Rectal smooth muscle tissue (tissue), 1 donor: ENCODE measurements around the gene MAP6.

Experiments used
- H3K27ac ChIP-seq: one replicate; pipeline ENCODE4 v1.7.0; 2013; ENCODE audit warnings: low read depth, low read length, inconsistent platforms
- H3K27me3 ChIP-seq: one replicate; pipeline ENCODE4 v1.7.0; 2013; ENCODE audit warnings: low read length; ENCODE audit not compliant: control insufficient read depth, insufficient read depth
- H3K36me3 ChIP-seq: one replicate; pipeline ENCODE4 v1.7.0; 2013; ENCODE audit warnings: low read length; ENCODE audit not compliant: control insufficient read depth, insufficient read depth
- H3K4me1 ChIP-seq: one replicate; pipeline ENCODE4 v1.7.0; 2013; ENCODE audit warnings: low read length; ENCODE audit not compliant: control insufficient read depth, insufficient read depth
- H3K4me3 ChIP-seq: one replicate; pipeline ENCODE4 v1.7.0; 2013; ENCODE audit warnings: low read length
- H3K9ac ChIP-seq: one replicate; pipeline ENCODE4 v1.7.0; 2013; ENCODE audit warnings: low read length

The MAP6 gene

GRCh38 chr11:75637998-75638397, 30.8 kb downstream of the MAP6 start:
- H3K36me3 ChIP-seq = no peaks in the 10 kb centered on the region
- H3K27me3 ChIP-seq = no peaks in the 10 kb centered on the region
- no peak overlapping the region for H3K4me3 ChIP-seq
- peaks cover 15% of the 10 kb centered on the region for H3K4me1 ChIP-seq
- no peak overlapping the region for H3K27ac ChIP-seq
- H3K9ac ChIP-seq = no peak overlapping the region

DNA sequence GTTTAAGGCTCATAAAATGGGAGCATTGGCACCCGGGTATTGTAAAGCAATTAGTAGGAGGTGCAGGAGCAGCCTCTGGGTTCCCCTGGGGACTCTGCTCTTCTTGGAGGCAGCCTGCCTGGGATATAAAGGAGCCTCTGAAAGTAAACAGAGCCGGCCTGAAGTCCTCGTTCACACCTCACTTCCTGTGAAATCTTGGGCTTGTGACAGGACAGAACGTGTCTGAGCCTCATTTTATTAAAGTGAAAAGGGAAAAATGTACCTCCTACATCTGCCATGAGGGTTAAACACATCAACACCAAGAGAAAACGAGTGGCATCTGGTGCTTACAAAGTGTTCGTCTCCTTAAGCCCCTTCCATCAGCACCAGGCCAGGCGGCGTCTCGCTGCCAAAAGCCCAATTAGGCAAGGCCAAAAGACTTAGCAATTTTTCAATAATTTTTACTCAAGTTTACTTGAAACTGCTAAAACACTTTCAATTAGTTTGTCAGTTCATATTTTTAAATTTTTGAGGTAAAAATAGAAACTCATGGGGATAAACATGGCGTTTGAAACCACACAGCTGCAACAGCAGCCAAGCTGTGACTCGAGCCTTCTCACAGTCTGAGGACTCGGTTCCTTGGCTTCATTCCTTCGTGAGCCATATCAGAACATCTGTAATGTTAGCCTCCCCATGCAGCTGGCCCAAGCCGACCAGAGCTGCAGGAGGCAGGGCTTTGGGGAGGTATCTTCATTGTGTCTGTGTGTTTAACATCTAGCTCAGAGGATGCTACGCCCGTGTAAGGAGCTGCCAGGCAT, 33.6 kb downstream of the MAP6 start:
- Histone ChIP-seq H3K4me3 (no peak overlapping the region), H3K36me3 (no peaks in the 10 kb centered on the region), H3K4me1 (peaks cover 15% of the 10 kb centered on the region), H3K27ac (peak overlapping the region; percentile 55), H3K27me3 (no peaks in the 10 kb centered on the region), H3K9ac (no peak overlapping the region)

- no peak overlapping the region for H3K4me3 ChIP-seq
- H3K27me3 ChIP-seq = no peaks in the 10 kb centered on the region
- H3K9ac ChIP-seq = no peak overlapping the region
- H3K36me3 ChIP-seq = no peaks in the 10 kb centered on the region
- peaks cover 9% of the 10 kb centered on the region for H3K4me1 ChIP-seq
- H3K27ac ChIP-seq = no peak overlapping the region
Observed at GRCh38 chr11:75633409-75634066, 35.3 kb downstream of the MAP6 start.

- no peaks in the 10 kb centered on the region for H3K36me3 ChIP-seq
- H3K27me3 ChIP-seq = no peaks in the 10 kb centered on the region
- no peak overlapping the region for H3K9ac ChIP-seq
- H3K27ac ChIP-seq = no peak overlapping the region
- peaks cover 9% of the 10 kb centered on the region for H3K4me1 ChIP-seq
- no peak overlapping the region for H3K4me3 ChIP-seq
Observed at GRCh38 chr11:75632962-75633361, 35.9 kb downstream of the MAP6 start.

GRCh38 chr11:75632450-75632849, 36.4 kb downstream of the MAP6 start:
- H3K27ac ChIP-seq = no peak overlapping the region
- no peaks in the 10 kb centered on the region for H3K36me3 ChIP-seq
- H3K4me1 ChIP-seq = peaks cover 9% of the 10 kb centered on the region

GRCh38 chr11:75631086-75631730, 37.6 kb downstream of the MAP6 start:
- H3K9ac ChIP-seq = no peak overlapping the region
- H3K27me3 ChIP-seq = no peaks in the 10 kb centered on the region
- H3K4me3 ChIP-seq = no peak overlapping the region
- peaks cover 9% of the 10 kb centered on the region for H3K4me1 ChIP-seq
- no peak overlapping the region for H3K27ac ChIP-seq
- no peaks in the 10 kb centered on the region for H3K36me3 ChIP-seq

More at GRCh38 chr11:75632450-75632849, 36.4 kb downstream of the MAP6 start:
- Histone ChIP-seq H3K27me3 (no peaks in the 10 kb centered on the region), H3K9ac (no peak overlapping the region), H3K4me3 (no peak overlapping the region)

GRCh38 chr11:75627906-75628668, 40.8 kb downstream of the MAP6 start:
- H3K4me1 ChIP-seq = no peaks in the 10 kb centered on the region
- no peak overlapping the region for H3K27ac ChIP-seq
- H3K36me3 ChIP-seq = no peaks in the 10 kb centered on the region
- H3K27me3 ChIP-seq = no peaks in the 10 kb centered on the region
- no peak overlapping the region for H3K4me3 ChIP-seq
- no peak overlapping the region for H3K9ac ChIP-seq

DNA sequence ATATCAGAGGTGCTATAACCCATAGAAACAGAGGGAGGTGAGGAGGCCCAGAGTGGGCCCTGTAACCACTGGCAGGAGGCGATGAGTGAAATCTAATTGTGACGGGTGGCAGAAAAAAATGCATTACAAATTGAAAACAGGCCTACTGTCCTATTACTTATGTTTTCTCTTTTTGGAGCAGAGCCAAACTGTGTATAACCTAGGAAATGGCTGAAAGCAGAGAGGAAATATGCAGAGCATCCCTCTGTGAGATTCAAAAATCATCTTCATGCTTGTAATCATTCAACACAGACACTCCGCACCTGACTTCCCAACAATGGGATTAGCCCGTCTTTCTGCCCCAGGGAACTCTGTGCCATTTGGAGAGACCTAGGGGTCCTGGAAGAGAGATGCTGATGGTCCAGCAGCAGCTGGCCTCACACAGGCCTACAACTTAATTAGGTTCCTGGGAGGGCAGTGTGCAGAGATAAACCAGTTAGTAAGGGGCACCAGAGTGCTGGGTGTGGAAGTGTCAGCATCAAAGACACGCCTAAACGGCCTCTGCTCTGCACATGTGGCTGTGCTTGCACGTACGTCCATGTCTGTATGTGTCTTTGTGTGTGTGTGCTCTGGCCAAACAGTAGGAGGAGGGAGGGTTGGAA, 41.8 kb downstream of the MAP6 start:
- H3K9ac ChIP-seq = no peak overlapping the region
- no peak overlapping the region for H3K4me3 ChIP-seq
- H3K36me3 ChIP-seq = no peaks in the 10 kb centered on the region
- H3K27ac ChIP-seq = no peak overlapping the region
- no peaks in the 10 kb centered on the region for H3K4me1 ChIP-seq
- H3K27me3 ChIP-seq = no peaks in the 10 kb centered on the region

DNA sequence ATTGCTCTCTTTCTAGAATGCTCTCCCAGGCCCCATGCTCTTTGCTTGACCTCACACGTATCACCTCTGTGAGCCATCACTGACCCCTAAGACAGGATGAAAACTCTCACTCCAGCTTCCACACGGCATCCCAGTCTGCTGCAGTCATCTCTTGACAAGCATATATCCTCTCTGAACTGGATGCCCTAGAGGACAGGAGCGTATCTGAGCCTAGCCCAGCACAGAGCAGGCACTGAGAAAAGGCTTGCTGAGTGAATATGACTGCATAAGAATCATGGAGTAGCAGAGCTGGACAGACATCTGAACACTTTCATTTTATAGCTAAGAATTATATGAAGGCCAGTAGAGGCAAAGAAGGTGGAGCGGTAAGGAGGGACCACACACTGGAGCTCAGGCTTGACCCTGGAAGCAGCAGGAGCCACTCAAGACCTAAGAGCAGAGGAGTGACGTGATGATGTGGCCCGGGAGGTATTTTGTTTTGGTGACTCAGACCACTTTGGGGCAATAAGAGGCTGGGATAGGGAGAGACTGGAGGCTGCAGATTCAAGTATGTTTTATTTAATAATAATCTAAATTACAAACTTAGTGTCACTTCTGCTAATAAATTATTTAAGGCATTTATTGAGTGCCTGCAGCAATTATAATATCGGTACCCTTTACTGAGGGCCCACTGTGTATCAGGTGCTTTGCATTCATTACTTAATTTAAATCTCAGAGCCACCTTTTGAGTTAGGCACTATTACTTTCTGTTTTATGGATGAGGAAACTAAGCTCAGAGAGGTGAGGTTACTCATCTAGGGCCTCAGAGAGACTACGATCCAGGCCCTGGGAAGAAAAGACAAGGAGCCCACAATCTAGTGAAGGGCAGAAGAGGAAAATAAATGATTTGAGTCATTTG, 42.6 kb downstream of the MAP6 start:
- H3K9ac ChIP-seq = no peak overlapping the region
- H3K4me1 ChIP-seq = no peaks in the 10 kb centered on the region
- no peak overlapping the region for H3K4me3 ChIP-seq
- H3K27me3 ChIP-seq = no peaks in the 10 kb centered on the region
- H3K36me3 ChIP-seq = no peaks in the 10 kb centered on the region
- no peak overlapping the region for H3K27ac ChIP-seq

GRCh38 chr11:75625021-75625420, 43.8 kb downstream of the MAP6 start:
- Histone ChIP-seq H3K27me3 (no peaks in the 10 kb centered on the region), H3K36me3 (no peaks in the 10 kb centered on the region), H3K4me3 (no peak overlapping the region), H3K4me1 (no peaks in the 10 kb centered on the region), H3K27ac (no peak overlapping the region), H3K9ac (no peak overlapping the region)

- no peaks in the 10 kb centered on the region for H3K36me3 ChIP-seq
- no peaks in the 10 kb centered on the region for H3K27me3 ChIP-seq
- H3K4me1 ChIP-seq = no peaks in the 10 kb centered on the region
- no peak overlapping the region for H3K4me3 ChIP-seq
- H3K27ac ChIP-seq = no peak overlapping the region
- H3K9ac ChIP-seq = no peak overlapping the region
Observed at GRCh38 chr11:75616281-75616680, 52.6 kb downstream of the MAP6 start.
